Inflammatory macrophage (primary cell): ENCODE measurements around the gene ZCCHC17.

ENCODE experiments used
- DNase-seq, 2 donors: peaks; one replicate each; pipeline ENCODE4 v3.0.0-alpha.2; 2020 to 2022

The ZCCHC17 gene

DNA sequence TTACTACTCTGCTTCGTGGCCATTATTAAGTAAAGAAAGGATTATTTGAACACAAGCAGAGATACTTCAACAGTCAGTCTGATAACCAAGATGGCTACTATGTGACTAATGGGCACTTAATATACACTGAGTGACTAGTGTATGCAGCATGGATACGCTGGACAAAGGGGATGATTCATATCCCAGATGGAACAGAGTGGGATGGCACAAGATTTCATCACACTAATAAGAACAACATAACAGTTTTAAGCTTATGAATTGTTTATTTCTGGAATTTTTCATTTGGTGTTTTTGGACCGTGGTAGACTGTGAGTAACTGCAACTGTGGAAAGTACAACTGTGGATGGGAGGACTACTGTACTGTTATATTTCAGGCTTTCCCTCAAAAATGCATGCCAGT, 9.4 kb downstream of the ZCCHC17 start:
- DNase-seq, result peak; percentile 3 to 24

DNA sequence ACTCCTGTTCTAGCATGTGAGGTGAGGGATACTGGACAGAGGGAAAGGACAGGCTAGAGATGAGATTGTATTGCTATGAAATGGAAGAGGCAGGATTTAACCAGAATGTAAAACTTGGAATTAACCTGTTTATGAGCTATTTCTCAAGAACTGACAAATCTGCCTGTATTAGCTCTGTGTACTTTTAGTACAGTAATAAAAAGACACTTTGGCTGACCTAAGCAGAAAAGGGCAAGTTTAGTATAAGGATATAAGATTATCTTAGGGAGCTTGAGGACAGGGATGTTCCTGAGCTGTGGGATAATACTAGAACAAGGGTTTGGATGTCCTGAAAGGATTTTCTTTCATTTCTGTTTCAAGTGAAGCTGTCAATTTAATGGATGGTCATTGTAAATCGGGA, 11.2 kb downstream of the ZCCHC17 start:
- DNase-seq, result no peak

DNA sequence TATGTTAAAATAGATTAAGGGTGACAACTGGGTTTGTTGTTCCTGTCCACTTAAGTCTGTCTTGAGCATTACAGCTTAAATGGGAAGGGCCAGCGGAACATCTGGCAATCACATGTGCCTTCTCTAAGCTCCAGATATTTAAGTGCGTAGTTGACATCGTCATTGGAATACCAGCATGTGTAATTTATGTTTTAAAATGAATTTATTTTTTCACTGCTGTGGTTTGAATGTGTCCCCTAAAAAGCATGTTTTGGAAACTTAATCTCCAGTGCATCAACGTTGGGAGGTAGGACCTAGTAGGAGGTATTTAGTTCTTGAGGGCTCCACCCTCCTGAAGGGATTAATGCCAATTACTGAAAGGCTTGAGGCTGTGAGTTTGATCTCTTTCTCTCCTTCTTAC, 13.4 kb downstream of the ZCCHC17 start:
- no peak for DNase-seq

DNA sequence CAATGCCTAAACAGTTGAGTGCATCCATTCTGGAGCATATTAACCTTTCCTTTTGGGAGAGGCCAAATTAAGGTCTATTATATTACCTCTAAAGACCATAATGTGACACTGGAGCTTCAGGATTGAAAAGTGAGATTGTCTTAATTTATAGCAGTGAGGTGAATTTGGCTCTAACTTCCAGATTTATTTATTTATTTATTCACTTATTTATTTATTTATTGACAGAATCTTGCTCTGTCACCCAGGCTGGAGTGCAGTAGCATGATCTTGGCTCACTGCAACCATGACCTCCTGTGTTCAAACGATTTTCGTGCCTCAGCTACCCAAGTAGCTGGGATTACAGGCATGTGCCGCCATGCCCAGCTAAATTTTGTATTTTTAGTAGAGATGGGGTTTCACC, 19.1 kb downstream of the ZCCHC17 start:
- no peak for DNase-seq

DNA sequence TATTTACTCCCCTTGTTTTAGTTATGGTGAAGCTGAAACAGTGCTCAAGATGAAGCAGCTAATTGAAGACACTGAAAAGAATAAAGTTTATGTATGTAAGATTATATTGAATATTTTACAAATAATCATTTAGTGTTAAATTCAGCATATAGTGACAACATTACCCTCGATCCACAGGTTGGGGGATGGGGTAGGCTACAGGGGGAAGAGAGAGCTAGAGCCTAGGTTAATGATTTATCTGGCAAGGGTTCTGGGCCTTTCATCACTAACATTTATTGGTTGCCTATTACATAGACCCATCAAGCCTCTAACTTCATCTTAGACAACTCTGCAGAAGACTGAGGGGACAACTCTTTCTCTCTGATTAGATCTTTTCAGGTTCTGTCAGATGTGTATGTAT, 21.3 kb downstream of the ZCCHC17 start:
- DNase-seq, result no peak

DNA sequence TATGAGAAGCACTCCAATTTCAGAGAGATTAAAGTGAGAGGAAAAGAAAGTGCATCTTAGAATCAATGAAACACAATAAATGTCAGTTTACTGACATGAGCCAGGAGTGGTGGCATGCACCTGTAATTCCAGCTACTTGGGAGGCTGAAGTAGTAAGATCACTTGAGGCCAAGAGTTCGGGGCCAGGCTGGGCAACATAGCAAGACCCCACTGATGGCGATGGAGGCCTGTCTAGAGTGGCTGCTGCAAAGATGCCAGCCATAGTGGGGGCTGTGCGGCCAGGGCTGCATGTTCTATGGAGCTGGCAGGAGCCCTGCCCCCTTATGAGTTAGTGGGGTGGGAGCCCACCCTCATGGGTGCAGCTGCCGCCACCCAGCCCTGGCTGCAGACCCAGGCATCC, 27.3 kb downstream of the ZCCHC17 start:
- DNase-seq, result no peak

DNA sequence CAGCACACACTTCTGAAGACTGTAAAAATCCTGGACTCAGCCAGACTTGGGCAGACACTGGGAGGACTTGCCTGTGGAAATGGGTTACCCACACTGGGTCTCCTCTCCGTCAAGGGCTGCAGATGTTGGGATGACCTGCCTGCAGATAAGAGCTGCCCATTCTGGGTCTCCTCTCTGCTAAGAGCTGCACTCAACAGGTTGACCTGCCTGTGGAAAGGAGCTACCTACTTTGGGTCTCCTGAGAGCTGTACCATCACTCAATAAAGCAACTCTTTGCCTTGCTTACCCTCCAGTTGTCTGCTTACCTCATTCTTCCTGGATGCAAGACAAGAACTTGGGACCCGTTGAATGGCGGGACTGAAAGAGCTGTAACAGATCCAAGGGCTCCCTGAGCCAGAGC, 28.2 kb downstream of the ZCCHC17 start:
- DNase-seq, result no peak

DNA sequence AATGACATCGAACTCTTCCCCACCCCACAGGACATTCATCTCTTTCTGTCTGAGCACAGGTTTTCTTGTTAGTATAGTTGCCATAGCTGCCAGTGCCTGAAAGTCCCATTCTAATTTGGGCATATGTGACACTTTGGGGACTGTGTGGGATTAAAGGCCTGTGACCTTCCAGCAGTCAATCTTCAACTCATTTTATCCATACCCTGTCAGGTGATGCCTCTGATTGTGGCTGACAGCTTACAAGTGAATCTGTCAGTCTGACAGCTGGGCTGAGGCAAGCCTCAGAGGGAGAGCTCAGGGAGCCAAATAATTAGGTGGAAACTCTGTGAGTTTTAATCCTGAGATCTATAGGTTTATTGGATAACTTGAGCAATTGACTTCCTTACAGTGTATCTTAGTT, 29.6 kb downstream of the ZCCHC17 start:
- DNase-seq, result no peak

DNA sequence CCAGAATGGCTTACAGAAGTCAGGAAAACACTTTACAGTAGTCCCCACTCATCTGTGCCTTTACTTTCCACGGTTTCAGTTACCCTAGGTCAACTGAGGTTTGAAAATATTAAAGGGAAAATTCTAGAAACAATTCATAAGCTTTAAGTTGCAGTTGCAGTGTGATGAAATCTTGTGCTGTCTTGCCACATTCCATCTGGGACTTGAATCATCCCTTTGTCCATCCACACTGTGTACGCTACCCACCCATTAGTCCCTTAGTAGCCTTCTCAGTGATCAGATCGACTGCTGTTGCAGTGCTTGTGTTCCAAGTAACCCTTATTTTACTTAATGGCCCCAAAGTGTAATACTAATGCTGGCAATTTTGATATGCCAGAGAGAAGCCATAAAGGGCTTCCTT, 30.5 kb downstream of the ZCCHC17 start:
- no peak for DNase-seq

DNA sequence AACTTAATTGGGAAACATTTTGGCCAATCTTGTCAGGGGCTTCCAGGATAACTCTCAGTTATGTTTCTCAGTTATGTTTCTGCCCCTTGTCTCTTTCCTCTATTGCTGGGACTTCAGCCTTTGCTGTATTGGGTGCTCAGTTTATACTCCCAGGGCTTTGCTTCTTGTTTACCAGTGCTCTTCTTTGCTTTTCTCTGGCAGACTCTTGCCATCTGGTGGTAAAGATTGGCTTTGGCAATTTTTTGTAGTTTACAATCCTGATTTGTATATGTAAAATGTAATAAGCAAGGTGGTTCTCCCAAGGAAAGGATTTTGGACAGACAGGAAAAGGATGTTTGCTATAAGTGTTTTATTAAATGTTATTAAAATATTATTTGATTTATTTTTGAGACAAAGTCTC, 38.2 kb downstream of the ZCCHC17 start:
- DNase-seq, result peak; percentile 21 to 26

DNA sequence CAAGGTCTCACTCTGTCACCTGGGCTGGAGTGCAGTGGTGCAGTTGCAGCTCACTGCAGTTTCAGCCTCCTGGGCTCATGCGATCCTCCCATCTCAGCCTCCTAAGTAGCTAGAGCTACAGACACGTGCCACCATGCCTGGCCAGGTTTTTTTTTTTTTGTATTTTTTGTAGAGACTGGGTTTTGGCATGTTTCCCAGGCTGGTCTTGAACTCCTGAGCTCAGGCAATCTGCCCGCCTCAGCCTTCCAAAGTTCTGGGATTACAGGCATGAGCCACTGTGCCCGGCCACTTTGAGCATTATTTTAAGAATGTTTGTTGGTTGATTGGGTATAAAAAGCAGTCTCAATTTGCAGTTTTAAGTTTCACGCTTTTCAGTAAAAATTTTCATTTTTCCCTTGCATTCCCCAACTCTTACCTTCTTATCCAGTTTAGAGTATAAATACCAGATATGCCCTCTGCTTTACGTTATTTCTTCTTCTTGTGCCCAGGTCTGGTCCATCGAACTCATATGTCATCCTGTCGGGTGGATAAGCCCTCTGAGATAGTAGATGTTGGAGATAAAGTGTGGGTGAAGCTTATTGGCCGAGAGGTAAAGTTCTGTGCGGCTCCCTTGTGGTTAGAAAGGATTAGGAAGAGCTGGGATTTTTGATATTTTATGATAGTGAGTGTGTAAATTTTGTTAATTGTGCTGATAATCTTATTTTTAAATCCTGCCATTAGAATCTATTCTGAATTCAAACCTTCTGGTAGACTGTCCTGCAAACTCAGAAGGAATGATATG, 40.0 kb downstream of the ZCCHC17 start:
- DNase-seq, result no peak

DNA sequence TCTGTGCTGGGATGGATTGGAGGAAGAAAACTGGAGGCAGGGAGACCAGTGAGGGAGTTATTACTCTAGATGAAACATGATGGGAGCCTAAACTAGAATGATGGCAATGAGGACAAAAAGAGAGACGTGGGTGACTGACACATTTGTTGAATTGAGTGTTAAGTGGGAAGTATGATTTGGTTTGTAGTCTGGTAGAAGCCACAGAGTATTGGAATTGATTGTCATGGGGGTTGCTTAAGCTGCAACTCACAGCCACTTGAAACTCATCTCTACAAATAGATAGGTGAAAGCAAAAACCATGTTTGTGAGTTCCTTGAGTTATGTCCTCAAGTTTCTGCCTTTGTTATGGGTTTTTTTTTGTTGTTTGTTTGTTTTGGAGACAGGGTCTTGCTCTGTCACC, 47.7 kb downstream of the ZCCHC17 start:
- DNase-seq, result no peak

DNA sequence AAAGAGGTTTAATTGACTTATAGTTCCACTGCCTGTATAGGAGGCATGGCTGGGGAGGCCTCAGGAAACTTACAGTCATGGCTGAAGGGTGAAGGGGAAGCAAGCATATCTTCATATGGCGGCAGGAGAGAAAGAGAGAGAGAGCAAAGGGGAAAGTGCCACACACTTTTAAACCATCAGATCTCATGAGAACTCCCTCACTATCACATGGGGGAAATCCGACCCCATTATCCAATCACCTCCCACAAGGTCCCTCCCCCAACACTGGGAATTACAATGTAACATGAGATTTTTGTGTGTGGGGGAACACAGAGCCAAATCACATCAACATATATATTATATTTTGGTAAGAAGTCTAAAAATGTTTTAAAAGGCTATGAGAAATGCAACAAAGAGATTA, 48.8 kb downstream of the ZCCHC17 start:
- no peak for DNase-seq

DNA sequence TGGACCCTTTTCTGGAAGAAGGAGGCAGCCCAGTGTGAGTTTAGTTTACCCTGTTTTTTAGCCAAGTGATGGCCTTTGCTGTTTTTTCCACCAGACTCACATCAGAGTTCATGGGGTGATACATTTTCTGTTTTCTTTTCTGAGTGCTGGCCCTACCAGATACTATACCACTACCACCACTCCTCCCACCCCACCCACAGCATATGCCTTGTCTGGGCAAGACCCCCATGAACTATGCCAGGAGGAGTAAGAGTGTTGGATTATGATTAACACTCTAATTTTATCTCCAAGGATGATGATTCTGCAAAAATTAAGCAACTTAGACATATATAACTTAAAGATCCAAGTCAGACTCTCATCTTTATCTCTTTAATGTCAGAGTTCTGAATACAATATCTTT, 50.0 kb downstream of the ZCCHC17 start:
- no peak for DNase-seq

DNA sequence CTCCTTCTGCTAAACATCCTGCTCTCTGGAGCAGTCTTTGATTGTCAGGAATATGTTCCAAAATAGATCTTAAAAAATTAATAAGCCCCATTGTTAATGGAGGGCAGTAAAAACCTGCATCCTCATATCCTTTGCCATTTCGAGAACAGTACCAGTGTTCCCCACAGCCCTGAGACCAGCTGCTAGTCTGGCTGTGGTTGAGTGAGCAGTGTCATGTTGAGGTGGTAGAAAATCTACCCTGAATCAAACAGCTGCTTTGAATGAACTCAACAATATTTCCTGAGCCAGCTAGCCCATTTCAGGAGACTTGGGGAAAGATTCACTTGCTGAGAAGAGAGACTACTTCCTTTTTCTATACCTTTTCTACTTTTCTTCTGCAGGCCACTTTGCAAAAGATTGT, 51.6 kb downstream of the ZCCHC17 start:
- no peak for DNase-seq

DNA sequence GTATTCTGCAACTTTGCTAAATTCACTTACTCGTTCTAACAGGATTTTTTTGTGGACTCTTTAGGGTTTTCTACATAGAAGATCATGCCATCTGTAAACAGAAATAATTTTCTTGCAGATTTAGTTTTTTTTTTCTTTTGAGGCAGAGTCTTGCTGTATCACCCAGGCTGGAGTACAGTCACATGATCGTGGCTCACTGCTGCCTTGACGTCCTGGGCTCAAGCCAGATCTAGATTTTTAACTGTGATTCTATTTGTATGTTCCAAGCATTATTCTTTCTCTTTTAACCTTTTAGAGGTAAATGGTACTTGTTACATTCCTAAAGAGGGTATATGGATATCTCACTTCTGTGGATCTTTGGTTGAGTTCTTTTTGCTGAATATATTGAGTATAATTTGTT, 57.5 kb downstream of the ZCCHC17 start:
- DNase-seq, result peak in 1 of 2 donors; percentile 31

DNA sequence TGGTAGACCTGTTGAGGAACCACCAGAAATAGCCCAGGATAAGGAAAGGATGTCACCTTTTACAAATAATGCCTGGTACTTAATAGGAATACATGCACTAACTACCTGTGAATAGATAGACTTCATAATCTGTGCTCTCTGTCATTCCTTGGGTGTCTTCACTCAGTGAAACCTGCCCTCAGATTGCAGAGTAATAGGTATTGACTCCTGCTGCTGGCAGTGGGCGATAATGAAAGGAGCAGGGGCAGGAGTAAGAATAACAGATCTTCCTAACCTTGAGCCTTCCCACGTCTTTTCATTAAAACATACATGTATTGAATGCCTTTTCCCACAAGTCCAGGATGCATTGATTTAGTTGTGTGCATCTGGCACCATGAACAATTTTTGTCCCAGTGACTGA, 59.6 kb downstream of the ZCCHC17 start:
- DNase-seq, result no peak

DNA sequence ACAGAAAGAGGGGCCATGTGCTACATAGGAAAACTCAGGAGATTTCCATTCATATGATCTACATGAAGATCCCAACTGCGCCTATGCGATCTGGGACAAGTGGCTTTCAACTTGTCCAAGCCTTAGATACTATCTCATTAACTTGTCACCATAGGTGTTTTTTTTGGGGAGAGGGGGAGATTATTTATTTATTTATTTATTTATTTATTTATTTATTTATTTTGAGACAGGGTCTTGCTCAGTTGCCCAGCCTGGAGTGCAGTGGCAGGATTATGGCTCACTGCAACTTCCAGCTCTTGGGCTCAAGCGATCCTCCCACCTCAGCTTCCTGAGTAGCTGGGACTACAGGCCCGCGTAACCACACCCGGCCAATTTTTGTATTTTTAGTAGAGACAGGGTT, 64.8 kb downstream of the ZCCHC17 start:
- DNase-seq, result no peak

DNA sequence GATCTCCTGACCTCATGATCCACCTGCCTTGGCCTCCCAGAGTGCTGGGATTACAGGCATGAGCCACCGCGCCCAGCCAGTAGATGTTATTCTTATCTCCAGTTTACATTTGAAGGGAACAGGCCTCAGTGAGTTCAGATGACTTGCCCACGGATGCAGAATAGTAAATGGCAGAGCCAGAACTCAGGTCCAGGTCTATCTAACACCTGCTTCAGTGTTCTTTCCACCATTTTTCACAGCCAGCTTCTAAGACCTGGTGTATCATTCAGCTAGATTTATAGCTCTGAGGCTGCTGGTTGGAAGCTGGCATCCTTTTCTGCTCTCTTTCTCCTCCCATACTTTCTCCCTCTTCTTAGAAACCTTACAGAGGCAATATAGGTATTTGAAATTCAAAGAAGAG, 65.2 kb downstream of the ZCCHC17 start:
- DNase-seq, result no peak

DNA sequence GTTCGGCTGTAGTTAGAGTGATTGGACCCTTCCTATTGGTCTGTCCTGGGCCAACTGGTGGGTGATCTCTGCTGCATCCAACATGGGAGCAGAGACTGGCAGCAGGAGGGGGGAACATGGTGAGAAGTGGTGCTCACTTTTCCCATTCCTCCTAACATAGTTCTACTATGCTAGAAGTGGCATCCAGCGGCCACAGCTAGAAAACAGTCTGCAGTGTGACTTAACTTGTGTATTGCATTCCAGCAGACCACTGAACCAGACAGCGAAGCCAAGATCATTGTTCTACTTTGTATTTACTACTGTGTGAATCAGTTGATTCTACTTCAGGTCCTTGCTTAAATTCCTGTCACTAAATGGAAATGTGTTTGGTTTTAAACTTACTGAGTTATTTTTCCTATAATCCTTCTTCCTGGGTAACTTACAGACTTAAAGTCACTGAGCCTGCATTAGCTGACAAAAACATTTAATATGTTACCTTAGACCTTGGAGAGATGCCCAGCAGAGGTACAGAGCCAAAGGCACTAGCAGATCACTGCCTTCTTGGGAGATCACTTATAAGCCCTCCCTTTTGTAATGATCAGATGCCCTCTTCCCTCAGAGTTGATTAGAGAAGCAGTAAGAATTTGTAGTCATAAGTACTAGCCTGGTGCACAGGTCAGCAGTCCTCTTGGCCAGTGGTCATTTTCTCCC, 67.9 kb downstream of the ZCCHC17 start:
- DNase-seq, result no peak

DNA sequence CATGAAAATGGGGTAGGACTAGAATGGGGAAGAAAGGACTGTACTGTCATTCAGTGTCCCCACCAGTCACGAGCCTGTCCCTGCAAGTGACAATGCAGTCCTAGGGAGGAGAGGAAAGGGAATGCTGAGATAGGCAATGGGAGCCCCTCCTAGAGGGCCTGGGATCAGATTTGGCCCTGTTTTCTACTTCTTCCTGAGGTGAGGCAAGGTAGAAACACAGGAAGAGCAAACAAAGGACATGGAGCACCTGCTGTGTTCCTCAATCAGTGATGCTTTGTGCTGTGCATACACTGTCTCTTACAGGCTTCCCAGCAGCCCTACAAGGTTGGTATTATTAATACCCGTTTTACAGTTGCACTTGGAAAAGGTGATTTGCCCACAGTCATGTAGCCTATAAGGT, 70.0 kb downstream of the ZCCHC17 start:
- DNase-seq, result peak; percentile 18 to 21

DNA sequence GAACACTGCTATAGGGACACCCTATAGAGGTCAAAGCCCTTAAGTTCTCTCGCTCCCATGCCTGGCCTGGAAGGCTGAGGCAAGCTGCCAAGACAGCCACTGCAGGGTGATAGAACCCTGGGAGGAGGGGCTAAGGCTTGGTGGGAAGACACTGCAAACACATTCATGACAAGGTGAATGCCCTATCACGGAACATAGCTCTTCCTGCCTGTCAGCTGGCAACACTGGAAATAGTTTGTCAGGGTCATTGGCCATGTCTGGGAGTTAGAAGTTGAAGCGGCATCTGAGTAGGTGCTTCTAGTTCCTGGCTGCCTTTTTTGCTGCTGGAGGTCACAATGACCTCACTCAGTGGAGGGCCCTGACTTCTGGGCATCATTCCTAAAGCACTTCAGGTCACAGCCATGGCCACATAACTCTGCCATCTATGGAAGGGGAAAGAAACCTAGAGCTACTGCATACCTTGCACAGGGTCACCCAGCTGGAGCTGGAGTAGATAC, 71.8 kb downstream of the ZCCHC17 start:
- no peak for DNase-seq

DNA sequence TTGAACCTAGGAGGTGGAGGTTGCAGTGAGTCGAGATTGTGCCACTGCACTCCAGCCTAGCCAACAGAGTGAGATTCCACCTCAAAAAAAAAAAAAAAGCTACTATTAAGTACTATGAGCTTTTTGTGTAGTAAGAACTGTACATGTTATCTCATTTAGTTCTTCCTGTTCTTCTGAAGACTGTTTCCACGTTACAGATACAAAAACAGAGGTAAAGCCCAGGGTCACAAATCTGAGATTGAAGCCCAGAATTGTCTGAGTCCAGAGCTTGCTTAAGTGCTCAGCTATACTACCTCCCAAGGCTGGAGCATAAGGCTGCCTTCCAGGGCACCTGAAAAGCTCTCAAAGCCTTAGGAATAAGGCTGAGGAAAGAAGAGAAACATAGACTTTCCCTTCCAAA, 73.2 kb downstream of the ZCCHC17 start:
- DNase-seq, result no peak

DNA sequence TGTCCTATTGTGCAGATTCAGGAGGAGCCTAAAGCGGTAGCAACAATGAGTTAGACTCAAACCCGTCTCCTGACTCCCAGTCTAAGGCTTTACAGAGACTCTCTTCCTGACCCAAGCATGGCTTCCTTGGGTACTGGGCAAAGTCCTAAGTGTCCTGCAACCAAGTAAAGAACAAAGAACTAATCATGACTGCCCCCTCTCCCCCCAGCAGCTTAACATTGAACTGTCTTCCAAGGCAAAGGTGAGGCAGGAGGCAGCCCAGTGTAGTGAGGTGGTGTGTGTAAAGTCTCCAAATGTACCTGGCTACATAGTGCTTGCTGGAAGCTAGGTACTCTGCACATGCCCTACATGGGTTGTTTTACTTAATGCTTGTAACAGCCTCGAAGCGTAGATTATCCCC, 73.7 kb downstream of the ZCCHC17 start:
- no peak for DNase-seq
